GM12874 (cell line): ENCODE results near the gene NBPF19.
"Not testable (repeated sequence)": the region's sequence is repeated elsewhere in the genome, so short reads cannot be mapped to it uniquely, and the experiment has no call there.

ENCODE experiments used
- TF ChIP-seq, protein P1 (sequence below): IDR thresholded peaks from 2 replicates; pipeline ENCODE4 v1.5.1; 2011; ENCODE audit warnings: low read depth, mild to moderate bottlenecking, control low read depth, low read length, moderate library complexity; ENCODE audit not compliant: insufficient read depth

The NBPF19 gene

GRCh38 chr1:149474745-149475144 is at the start of gene NBPF19:
Gene NBPF19 (plus strand): TSS chr1:149475045. CDS start chr1:149475933, 888 bp downstream.
- TF ChIP-seq, protein P1, sequence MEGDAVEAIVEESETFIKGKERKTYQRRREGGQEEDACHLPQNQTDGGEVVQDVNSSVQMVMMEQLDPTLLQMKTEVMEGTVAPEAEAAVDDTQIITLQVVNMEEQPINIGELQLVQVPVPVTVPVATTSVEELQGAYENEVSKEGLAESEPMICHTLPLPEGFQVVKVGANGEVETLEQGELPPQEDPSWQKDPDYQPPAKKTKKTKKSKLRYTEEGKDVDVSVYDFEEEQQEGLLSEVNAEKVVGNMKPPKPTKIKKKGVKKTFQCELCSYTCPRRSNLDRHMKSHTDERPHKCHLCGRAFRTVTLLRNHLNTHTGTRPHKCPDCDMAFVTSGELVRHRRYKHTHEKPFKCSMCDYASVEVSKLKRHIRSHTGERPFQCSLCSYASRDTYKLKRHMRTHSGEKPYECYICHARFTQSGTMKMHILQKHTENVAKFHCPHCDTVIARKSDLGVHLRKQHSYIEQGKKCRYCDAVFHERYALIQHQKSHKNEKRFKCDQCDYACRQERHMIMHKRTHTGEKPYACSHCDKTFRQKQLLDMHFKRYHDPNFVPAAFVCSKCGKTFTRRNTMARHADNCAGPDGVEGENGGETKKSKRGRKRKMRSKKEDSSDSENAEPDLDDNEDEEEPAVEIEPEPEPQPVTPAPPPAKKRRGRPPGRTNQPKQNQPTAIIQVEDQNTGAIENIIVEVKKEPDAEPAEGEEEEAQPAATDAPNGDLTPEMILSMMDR = not testable (repeated sequence)
